Measurements from ENCODE around the gene THEMIS. TPM values are rescaled to one million over a fixed set of nuclear protein-coding genes. Genes with fewer than 3 reads are reported as not detected.
A peak's percentile ranks its signal among the peaks of the same experiment; 100 is the strongest.
"Not testable (repeated sequence)": the region's sequence is repeated elsewhere in the genome, so short reads cannot be mapped to it uniquely, and the experiment has no call there.

The THEMIS gene
- total RNA-seq, 1 donor from 2014 or later, result 3.1 TPM

DNA sequence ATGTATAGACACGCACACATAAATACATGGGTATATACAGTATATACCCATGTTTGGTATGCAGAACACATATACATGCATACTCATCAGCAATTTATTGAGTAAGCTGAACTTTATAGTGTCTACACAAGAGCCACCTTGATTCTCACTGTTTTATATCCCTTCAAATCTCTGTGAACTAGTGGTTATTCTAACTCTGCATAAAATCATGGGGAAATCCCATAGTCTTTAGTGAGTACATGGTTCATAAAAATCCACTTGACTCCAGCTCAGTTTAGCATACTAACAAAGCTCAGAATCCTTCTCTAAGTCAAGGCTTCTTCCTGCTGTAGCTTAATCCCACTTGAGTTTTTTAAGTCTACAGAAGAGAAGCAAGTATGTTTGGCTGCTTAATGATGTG lies 104.1 kb downstream of the THEMIS start:
- DNase-seq (ENCODE audit: low spot score), result no peak

DNA sequence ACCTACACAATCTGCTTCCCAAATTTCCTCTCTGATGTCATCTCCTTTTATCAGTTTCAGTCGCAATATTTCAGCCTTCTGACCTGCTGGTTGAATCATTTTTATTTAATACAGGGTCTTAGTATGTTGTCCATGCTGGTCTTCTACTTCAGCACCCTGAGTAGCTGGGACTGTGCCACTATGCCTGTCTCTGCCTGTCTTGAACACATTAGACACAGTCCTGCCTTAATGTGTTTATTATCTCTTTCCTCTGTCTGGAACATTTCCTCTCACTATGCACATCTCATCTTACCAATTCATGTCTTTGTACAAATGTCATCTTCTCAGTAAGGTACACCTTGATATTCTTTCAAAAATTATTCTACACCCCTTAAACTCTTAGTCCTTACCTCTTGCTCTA lies 106.5 kb downstream of the THEMIS start:
- no peak for DNase-seq (ENCODE audit: low spot score)

DNA sequence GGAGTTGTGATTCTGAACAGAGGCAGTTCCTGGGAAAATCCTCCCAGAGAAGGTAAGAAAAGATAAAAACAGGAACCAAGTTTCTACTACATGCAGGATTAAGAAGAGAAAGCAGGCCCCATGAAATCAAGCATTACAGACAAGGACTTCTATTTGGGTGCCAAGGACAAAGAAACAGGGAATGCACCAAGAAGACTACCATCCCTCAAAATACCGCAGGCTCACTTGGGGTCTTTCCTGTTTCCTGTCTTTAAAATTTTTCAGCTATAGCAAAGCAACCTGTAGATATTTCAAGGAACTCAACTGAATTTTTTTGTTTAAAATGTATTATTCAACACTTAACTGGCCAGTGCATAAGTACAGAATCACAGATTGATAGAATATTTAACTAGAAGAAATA lies 107.5 kb downstream of the THEMIS start:
- DNase-seq (ENCODE audit: low spot score), result no peak

DNA sequence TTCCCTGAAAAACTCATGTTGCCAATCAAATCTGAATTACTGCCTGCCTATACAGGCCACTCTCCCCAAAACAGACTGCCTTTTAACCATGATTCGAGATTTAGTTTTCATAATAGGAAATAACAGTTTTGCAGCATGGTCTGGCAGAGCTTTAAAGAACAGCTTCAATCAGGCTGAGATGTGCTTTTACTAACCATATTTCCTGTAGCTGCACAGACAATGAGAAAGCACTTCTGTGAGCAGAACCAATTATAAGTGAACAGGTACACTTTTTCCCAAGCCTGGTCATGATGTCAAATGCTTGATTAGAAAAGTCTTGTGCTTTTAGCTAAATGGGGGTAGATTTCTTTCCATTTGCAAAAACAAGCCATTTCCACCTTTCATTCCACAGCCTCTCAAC lies 108.2 kb downstream of the THEMIS start:
- DNase-seq (ENCODE audit: low spot score), result no peak

DNA sequence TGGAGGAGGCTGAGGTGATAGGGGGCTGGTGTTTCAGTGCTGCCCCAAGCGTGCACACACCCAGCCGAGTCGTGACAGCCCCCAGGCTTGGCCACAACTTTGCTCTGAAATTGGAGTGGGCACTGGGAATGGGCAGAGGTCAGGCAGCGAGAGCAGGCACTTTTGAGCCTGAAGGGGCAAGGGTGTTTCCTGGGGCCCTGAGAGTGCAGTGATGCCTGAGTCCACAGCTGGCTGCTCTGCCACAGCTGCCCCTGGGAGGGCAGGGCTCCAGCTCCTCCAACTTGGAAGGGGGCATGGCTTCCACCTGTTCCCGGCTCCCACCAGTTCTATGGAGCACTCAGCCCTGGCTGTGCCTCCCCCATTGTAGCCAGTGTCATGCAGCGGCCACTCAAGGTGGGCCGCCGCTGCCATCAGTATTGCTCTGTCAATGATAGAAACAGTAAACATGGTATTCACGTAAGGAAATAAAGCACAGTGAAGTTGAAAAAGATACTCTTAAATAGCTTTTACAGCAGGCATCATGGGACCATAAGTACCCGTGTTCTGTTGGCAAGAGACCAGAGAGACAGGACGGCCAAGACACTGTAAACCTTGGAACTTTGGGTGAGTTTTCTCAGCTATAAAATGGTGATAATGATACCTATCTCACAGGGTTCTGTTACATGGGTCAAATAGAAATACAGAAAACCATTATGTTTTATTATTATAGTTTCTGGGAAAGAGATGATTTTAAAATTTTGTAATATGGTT lies 108.9 kb downstream of the THEMIS start:
- DNase-seq (ENCODE audit: low spot score), result no peak

DNA sequence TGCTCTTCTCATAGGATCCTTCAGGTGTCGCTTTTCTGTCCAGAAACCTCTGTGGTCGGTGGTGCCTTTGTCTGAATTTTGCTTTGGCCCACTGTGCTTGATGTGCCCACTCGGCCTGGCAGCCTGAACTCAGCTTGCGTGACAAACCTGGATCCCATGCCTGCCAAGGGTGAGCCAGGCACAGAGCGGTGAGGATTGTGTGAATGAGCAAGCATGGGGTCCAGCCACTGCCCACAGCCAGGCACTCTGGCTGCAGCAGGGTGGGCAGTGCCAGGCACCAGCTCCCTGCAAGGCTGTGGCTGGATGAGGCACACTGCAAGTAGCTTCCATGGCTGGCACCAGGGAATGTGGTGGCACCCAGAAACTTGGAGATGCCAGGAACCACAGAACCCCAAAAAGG lies 110.3 kb downstream of the THEMIS start:
- no peak for DNase-seq (ENCODE audit: low spot score)

DNA sequence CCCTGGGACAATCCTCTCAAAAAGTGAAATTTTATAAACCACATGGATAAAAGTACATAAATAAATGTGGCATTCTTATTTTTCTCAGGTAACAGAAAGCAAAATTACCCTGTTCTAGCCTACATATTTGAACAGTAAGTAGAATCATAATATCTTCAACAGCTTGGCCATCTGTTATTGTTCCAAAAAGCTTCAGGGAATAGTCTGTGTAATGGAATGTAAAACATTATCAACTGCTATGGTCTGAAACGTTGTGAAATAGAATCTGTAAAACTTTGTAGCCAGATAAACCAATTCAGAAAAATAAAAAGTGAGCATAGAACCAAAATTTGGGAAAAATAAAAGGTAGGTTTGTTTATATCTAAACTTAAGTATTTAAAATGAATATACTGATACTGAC lies 114.7 kb downstream of the THEMIS start:
- DNase-seq (ENCODE audit: low spot score), result no peak

DNA sequence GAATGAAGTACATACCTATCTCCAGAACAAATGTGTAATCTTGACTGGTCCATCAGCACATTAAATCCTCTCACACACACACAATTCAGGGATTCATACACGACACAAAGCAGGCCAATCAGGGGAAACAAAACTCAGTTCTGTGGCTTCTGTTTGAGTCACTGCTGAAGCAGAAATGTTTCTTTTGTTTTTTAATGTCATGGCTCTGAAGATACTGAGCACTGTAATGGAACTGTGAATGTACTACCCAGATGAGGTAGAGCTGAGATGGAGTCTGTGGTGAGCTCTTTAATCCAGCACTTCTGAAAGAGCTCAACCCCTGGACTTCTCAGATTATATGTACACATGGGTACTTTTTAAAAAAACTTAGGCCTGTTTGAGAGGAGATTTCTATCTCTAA lies 116.4 kb downstream of the THEMIS start:
- DNase-seq (ENCODE audit: low spot score), result no peak

DNA sequence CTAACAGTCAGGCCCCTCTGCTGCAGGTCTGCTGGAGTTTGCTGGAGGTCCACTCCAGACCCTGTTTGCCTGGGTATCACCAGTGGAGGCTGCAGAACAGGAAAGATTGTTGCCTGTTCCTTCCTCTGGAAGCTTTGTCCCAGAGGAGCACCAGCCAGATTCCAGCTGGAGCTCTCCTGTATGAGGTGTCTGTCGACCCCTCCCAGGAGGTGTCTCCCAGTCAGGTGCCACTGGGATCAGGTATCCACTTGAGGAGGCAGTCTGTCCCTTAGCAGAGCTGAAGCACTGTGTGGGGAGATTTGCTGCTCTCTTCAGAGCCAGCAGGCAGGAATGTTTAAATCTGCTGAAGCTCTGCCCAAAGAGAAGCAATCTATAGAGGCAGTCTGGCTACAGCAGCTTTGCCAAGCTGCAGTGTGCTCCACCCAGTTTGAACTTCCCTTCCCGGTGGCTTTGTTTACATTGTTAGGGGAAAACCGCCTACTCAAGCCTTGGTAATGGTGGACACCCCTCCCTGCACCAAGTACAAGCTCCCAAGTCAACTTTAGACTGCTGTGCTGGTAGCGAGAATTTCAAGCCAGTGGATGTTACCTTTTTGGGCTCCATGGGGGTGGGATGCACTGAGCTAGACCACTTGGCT lies 119.1 kb downstream of the THEMIS start:
- DNase-seq (ENCODE audit: low spot score), result not testable (repeated sequence)

DNA sequence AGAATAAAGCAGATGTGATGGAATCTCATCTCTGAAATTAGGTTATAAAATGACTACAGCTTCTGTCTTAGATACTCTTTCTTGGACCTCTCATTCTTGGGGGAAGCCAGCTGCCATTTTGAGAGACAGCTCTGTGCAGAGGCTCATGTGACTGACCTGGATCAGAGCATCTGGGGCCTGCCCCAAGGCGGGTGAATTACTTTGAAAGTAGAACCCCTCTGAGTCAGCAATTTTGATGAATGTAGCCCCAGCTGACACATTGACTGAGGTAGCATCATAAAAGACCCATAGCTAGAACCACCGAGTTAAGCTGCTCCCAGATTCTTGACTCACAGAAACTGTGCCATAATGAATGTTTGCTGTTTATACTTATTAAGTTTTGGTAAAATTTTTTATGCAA lies 124.5 kb downstream of the THEMIS start:
- DNase-seq (ENCODE audit: low spot score), result no peak

DNA sequence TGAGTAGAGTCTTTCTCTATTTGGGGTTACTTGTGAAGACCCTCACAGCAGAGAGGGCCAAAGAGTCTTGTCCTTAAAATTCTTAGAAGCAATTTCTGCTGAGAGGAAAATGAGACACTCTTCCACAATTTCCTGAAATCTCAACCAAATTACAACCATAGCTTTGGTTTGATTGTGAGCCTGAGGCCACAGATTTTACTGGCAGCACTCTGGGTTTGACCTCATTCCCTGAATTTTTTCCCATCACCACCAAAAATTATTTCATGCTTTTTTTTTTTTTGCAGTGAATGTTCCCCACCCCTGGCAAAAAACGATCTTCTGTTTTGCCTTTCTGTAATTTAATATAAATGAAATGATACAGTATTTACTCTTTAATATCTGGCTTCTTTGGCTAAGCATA lies 125.5 kb downstream of the THEMIS start:
- DNase-seq (ENCODE audit: low spot score), result no peak

DNA sequence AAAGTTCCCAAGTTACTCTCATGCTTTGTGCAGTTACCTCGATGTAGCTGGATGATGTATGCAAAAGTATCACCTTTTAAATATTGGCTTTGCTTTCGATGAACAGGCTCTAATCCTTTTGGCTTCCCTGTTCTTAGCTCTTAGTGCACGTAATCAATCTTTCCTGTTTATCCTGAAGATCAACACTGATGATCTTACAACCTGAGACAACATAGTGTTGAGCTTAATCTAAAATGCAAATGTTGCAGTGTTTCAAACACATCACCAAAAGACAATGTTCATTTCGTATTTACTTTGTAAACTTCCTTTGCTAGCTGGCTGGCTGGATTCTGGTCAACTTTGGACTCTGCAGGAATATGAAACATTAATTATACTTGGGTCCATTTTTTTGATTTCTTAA lies 132.1 kb downstream of the THEMIS start:
- DNase-seq (ENCODE audit: low spot score), result no peak

DNA sequence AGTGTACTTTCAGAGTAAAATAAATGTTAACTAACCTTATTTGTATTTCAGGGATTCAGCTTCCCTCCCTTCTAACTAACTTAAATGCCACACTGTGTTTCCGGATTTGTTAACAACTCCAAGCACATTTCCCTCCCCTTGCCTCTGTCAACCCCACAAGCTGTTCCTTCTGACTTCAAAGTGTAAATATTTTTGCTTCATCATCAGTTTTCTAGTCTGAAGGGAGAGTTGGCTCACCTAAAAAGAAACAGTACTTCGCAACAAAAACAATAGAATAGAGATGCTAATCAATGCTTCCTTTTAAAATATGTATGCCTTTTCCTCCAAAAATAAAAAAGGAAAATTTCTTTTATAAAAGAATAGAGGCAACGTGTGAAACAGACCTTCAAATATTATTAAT lies 132.6 kb downstream of the THEMIS start:
- DNase-seq (ENCODE audit: low spot score), result no peak

DNA sequence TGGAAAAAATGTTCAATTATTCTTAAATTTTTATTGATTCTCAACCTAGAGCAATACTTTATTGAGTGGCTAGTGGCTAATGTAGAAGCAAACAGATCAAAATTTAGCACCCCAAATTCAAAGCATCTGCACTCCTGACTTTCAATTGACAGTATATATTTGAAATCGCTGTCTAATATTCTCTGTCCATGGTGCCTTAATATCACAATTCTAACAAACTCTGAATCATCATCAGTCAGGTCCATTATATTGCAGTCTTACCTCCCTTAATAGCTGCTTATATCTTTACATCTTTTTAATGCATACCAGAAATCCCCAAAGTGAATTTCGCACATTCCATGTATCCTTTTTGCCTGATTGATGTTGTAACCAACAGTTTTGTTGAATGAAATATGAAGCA lies 134.9 kb downstream of the THEMIS start:
- no peak for DNase-seq (ENCODE audit: low spot score)

DNA sequence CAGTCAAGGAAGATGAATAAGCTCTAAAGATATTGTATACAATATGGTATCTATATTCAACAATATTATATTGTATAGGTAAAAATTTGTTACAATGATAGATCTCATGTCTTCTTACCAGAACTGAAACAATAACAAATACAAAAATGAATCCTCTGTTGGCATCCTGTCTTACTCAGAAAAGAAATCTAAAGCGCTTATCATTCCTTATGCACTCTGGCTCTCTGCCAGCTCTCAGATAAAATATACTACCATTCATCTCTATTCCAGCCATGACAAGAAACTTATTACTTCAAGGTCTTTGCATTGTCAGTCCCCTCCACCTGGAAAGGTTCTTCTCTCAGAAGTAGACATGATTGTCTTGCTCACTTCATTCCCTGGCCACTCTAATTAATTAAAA lies 138.6 kb downstream of the THEMIS start:
- no peak for DNase-seq (ENCODE audit: low spot score)

DNA sequence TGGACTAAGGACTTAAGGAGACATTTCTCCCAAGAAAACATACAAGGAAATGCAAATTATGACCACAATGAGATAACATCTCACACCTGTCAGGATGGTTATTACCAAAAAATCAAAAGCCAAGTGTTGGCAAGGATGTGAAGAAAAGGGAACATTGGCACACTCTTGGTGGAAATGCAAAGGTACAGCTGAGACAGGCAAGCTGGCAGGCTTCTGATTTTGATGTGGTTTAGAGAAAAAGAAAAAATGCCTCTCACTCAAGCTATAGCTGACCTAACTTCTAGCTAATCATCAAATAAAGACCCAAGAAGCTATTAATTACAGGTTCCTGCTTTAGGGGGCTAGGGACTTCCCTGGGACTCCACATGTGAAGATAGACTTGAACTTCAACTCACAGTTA lies 139.8 kb downstream of the THEMIS start:
- DNase-seq (ENCODE audit: low spot score), result no peak

DNA sequence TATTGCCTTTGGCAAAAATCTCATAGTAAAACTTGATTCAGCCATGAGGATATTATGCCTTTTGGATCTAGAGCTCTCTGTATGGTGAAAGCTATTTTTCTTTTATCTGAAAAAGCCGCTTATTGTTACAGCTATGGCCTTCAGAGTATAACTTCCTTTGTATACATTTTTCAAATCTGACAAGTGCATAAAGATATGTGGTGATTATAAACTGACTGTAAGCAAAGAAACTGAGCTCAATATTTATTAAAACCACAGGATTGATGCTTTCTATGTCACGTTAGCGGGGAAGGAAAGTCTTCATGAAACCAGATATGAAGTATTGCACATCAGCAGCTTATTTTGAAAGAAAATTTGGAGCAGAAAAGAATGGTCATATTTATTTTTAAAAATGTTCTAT lies 151.8 kb downstream of the THEMIS start:
- no peak for DNase-seq (ENCODE audit: low spot score)

DNA sequence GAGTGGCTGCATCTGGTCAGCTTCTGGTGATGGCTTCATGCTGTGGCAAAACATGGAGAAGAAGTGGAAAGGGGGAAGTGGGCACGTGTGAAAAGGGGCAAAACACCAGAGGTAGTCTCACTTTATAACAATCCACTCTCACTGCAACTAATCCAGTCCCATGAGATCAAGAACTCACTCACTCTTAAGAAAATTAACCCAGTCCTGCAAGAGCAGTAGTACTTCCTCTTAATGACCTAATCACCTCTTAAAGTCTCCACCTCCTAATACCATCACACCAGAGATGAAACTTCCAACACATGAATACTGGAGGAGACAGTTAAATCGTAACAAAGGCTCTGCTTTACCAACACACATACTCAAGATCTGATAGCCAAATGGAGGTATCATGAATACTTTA lies 152.6 kb downstream of the THEMIS start:
- DNase-seq (ENCODE audit: low spot score), result no peak

DNA sequence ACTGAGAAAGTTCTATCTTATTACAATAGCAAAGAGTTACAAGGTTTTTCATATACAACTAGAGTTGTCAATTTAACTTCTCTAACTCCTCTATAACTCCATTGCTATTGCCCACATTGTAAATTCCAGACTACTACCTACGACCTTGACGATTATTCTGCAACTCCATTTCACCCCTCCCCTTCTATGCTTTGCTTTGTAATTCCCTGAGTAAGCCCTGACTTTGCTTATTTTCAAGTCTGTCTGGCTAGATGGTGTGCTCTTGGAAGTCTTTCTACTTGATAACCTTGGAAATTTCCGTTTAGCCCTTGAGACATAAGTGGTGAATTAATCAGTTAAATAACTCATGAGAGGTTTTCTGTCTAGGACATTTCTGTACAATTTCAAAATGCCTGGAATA lies 162.4 kb downstream of the THEMIS start:
- no peak for DNase-seq (ENCODE audit: low spot score)

DNA sequence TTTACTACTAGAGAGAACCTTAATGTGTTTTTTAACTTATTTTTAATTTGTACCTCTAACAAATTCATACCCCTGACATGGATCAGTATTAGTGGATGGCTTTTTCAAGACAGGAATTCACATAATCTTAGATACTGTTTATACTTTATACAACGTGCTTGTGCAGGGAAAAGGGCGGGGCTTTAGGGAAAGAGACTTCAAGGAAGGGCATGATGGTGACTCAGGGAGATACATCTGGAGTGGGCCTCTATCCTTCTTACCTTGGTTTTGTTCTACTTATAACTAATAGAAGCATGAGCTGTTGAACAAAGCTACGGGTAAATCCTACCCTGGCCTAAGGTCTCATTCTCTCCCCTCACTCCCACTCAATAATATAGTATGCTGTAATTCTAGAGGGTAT lies 163.1 kb downstream of the THEMIS start:
- DNase-seq (ENCODE audit: low spot score), result no peak

DNA sequence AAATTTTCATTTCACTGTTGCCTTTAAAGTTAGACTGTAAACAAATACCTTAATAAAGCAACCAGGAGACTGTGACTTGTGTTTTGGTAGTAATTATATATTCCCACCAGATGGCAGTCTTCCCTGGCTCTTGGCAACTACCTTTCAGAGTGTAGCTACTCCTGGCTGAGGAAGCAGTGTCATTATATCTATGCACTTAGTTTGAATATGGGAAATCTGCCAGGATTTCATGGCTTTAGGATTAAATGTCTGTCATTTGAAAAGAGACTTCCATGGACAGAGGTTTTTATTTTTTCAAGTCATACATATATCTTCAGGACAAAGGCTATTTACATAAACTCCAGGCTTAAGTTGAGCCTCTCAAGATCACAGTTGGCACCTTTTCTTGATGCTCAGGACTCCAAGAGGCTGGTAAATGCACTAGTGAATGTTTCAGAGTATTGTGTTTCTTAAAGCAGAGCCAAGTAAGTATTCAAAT lies 163.8 kb downstream of the THEMIS start:
- peak; percentile 75 for DNase-seq (ENCODE audit: low spot score)

DNA sequence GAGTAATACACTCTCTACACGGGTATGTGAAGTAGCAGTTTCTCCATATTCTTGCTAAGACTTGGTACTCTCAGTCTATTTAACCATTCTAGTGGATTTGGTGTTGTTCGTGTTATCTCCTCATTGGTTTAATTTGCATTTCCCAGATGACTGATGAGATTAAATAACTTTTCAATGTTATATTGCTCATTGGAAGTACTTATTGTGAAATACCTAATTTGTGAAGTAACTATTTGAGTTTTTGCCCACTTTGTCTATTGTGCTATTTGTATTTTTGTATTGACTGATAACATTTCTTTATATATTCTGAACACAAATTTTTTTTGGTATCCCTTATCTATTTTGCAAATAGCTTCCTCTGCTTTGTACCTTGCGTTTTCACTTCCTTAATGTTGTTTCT lies 167.9 kb downstream of the THEMIS start:
- DNase-seq (ENCODE audit: low spot score), result no peak

DNA sequence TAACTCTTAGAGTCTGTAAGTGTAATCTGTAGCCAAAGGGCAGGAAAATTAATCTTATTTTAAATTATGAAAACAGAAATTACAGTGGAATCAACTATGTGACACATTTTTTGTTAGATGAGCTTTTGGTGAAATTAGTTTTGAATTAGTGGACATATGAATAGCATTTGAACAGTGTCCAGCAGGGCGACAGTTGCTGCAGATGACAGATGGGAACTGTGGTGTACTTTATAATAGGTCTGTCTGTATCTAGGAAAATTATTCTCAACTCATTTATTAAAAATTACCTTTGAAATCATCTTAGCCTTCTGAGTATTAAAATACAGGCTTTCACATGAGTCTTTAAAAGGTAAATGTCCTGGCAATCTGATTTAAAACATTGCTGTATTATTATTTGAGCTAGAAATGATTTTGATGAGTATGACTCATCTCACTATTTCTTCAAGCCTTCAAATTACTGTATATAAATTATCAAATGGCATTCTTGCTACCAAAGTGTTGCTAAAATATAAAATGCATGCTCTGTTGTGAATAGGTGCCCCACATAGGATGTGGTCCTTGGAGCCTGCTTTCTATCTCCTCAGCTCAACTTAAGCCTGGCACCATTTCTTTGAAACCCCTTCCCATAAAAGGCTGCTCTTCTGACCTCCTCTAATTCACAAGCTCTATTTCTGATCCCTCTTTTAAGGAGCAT lies 173.5 kb downstream of the THEMIS start:
- DNase-seq (ENCODE audit: low spot score), result no peak
